Natural killer cell (primary cell): Measurements from ENCODE around the gene MERTK. TPM values are rescaled to one million over a fixed set of nuclear protein-coding genes. Genes with fewer than 3 reads are reported as not detected.

Experiments
- ATAC-seq, 3 donors: fragments of 150-1000 bp in 2 of 3; fragments of 200-7000 bp in 1 of 3; cut with Tn5 transposase; 1 replicate in 1 of 3; 2 replicates in 2 of 3; pipeline ENCODE4 v1.10.0; 2021; ENCODE audit warnings: mild to moderate bottlenecking in 2 of 3, moderate library complexity in 2 of 3
- DNase-seq, 2 donors: peaks; one replicate each; pipeline versions ENCODE4 v3.0.0 to v3.0.0-alpha.2; 2013 to 2021; ENCODE audit warnings: mixed read lengths in 1 of 2
- H3K27ac ChIP-seq: one replicate; pipeline ENCODE4 v1.5.1; 2013; ENCODE audit warnings: mild to moderate bottlenecking, low read length
- H3K27me3 ChIP-seq: one replicate; pipeline ENCODE4 v1.6.1; 2013; ENCODE audit warnings: low read length; ENCODE audit not compliant: control insufficient read depth, insufficient read depth
- H3K36me3 ChIP-seq: one replicate; pipeline ENCODE4 v1.6.1; 2013; ENCODE audit warnings: low read length; ENCODE audit not compliant: control insufficient read depth, insufficient read depth
- H3K4me1 ChIP-seq: one replicate; pipeline ENCODE4 v1.6.1; 2013; ENCODE audit warnings: low read length; ENCODE audit not compliant: control insufficient read depth, insufficient read depth
- H3K4me3 ChIP-seq: one replicate; pipeline ENCODE4 v1.5.1; 2013; ENCODE audit warnings: low read length
- H3K9me3 ChIP-seq: one replicate; pipeline ENCODE4 v1.6.1; 2013; ENCODE audit warnings: low read length; ENCODE audit not compliant: control insufficient read depth, insufficient read depth
- H3K27ac Mint-ChIP-seq, 2 donors: one replicate each; pipeline ENCODE4 v1.8.0; 2022; ENCODE audit warnings: mild to moderate bottlenecking in 2 of 2, mixed read lengths in 2 of 2, moderate library complexity in 1 of 2
- H3K27me3 Mint-ChIP-seq, 2 donors: one replicate each; pipeline ENCODE4 v1.8.0; 2022; ENCODE audit warnings: low read depth in 2 of 2, mixed read lengths in 2 of 2
- H3K36me3 Mint-ChIP-seq: one replicate; pipeline ENCODE4 v1.8.0; 2022; ENCODE audit warnings: mixed read lengths
- H3K4me1 Mint-ChIP-seq, 2 donors: one replicate each; pipeline ENCODE4 v1.8.0; 2022; ENCODE audit warnings: mixed read lengths in 2 of 2
- H3K4me3 Mint-ChIP-seq: one replicate; pipeline ENCODE4 v1.8.0; 2022; ENCODE audit warnings: mild to moderate bottlenecking, moderate library complexity, mixed read lengths
- H3K9me3 Mint-ChIP-seq, 2 donors: one replicate each; pipeline ENCODE4 v1.8.0; 2022; ENCODE audit warnings: mixed read lengths in 2 of 2
- CTCF ChIP-seq: fragments of 200-600 bp; IDR thresholded peaks from one replicate; pipeline ENCODE4 v1.8.0; 2022; ENCODE audit warnings: antibody characterized with exemption
- WGBS: methylation state at CpG from one replicate; pipeline ENCODE4 v1.1.7; 2013; ENCODE audit warnings: missing lambda C conversion rate; ENCODE audit not compliant: insufficient coverage; 5-methylcytosine and 5-hydroxymethylcytosine counted together
- intact Hi-C: fragments of 100-400 bp; cut with micrococcal nuclease; formaldehyde crosslinking; loops from one replicate; pipeline ENCODE4 v1.14.2; 2022
- total RNA-seq, 4 donors: library from RNA; stranded (reverse); fragments of 120-200 nt in 1 of 4; gene quantifications; one replicate each; pipeline versions ENCODE4 v1.2.3 to v1.2.4, GENCODE V29; 2013 to 2022

MERTK gene
- total RNA-seq, 3 donors from 2014 or later (not counting 1 experiment from before 2014, with no cell fraction given): 0.38 to 1.2 (median 0.45) TPM

- H3K36me3 Mint-ChIP-seq: peaks cover 15% of the 10 kb centered on the region
- no peaks in the 10 kb centered on the region for H3K9me3 ChIP-seq
- ATAC-seq: no peak
- no peak overlapping the region for H3K4me3 ChIP-seq
- WGBS: no CpG with 5 or more reads among the region's 1 CpG
- no peaks in the 10 kb centered on the region for H3K27me3 ChIP-seq
- no peak for TF ChIP-seq CTCF
- no peak overlapping the region for H3K27ac Mint-ChIP-seq
- no peaks in the 10 kb centered on the region for H3K4me1 Mint-ChIP-seq
- H3K27me3 Mint-ChIP-seq: no peaks in the 10 kb centered on the region
- no peaks in the 10 kb centered on the region for H3K36me3 ChIP-seq
- H3K27ac ChIP-seq: no peak overlapping the region
- no peak for DNase-seq
- H3K4me1 ChIP-seq: no peaks in the 10 kb centered on the region
- H3K9me3 Mint-ChIP-seq: peaks cover 5 to 7% of the 10 kb centered on the region in 2 donors
- intact Hi-C loops: no loop called here
- no peak overlapping the region for H3K4me3 Mint-ChIP-seq
Observed at GRCh38 chr2:111977240-111977639, 78.8 kb downstream of the MERTK start.

GRCh38 chr2:111978452-111979170 lies 80.2 kb downstream of the MERTK start:
- H3K9me3 Mint-ChIP-seq: peaks cover 5 to 7% of the 10 kb centered on the region in 2 donors
- 91% methylated on average over 5 of the region's 7 CpGs for WGBS
- Histone ChIP-seq H3K4me3 (no peak overlapping the region), H3K27me3 (no peaks in the 10 kb centered on the region), H3K27ac (no peak overlapping the region), H3K9me3 (no peaks in the 10 kb centered on the region), H3K4me1 (no peaks in the 10 kb centered on the region), H3K36me3 (no peaks in the 10 kb centered on the region)
- ATAC-seq (no peak), DNase-seq (no peak)
- H3K36me3 Mint-ChIP-seq: peaks cover 15% of the 10 kb centered on the region
- no peaks in the 10 kb centered on the region for H3K27me3 Mint-ChIP-seq
- TF ChIP-seq CTCF: no peak
- no peaks in the 10 kb centered on the region for H3K4me1 Mint-ChIP-seq
- H3K27ac Mint-ChIP-seq: no peak overlapping the region
- H3K4me3 Mint-ChIP-seq: no peak overlapping the region
- intact Hi-C loops: no loop called here

GRCh38 chr2:111981666-111982065 lies 83.3 kb downstream of the MERTK start:
- peaks cover 5 to 7% of the 10 kb centered on the region in 2 donors for H3K9me3 Mint-ChIP-seq
- Histone ChIP-seq H3K27me3 (no peaks in the 10 kb centered on the region), H3K9me3 (no peaks in the 10 kb centered on the region), H3K4me3 (no peak overlapping the region), H3K4me1 (no peaks in the 10 kb centered on the region), H3K36me3 (no peaks in the 10 kb centered on the region), H3K27ac (no peak overlapping the region)
- H3K4me1 Mint-ChIP-seq: no peaks in the 10 kb centered on the region
- intact Hi-C loops: no loop called here
- TF ChIP-seq CTCF: no peak
- 91% methylated on average over 2 of the region's 2 CpGs for WGBS
- no peaks in the 10 kb centered on the region for H3K27me3 Mint-ChIP-seq
- no peak for ATAC-seq
- peaks cover 15% of the 10 kb centered on the region for H3K36me3 Mint-ChIP-seq
- DNase-seq: no peak
- no peak overlapping the region for H3K27ac Mint-ChIP-seq
- no peak overlapping the region for H3K4me3 Mint-ChIP-seq

- H3K9me3 Mint-ChIP-seq: peaks cover 0 to 1% of the 10 kb centered on the region in 2 donors
- no peaks in the 10 kb centered on the region for H3K27me3 Mint-ChIP-seq
- H3K36me3 Mint-ChIP-seq: peaks cover 3% of the 10 kb centered on the region
- no peaks in the 10 kb centered on the region for H3K36me3 ChIP-seq
- no peak for ATAC-seq
- H3K4me1 ChIP-seq: no peaks in the 10 kb centered on the region
- intact Hi-C loops: no loop called here
- H3K4me3 Mint-ChIP-seq: no peak overlapping the region
- 72% methylated on average over 5 of the region's 5 CpGs for WGBS
- DNase-seq: no peak
- no peak for TF ChIP-seq CTCF
- no peak overlapping the region for H3K4me3 ChIP-seq
- no peak overlapping the region for H3K27ac ChIP-seq
- no peak overlapping the region for H3K27ac Mint-ChIP-seq
- H3K4me1 Mint-ChIP-seq: no peaks in the 10 kb centered on the region
- no peaks in the 10 kb centered on the region for H3K27me3 ChIP-seq
- H3K9me3 ChIP-seq: no peaks in the 10 kb centered on the region
Observed at GRCh38 chr2:111982822-111983221, 84.4 kb downstream of the MERTK start.
